Measurements from ENCODE around the gene CAMSAP1.

DNA sequence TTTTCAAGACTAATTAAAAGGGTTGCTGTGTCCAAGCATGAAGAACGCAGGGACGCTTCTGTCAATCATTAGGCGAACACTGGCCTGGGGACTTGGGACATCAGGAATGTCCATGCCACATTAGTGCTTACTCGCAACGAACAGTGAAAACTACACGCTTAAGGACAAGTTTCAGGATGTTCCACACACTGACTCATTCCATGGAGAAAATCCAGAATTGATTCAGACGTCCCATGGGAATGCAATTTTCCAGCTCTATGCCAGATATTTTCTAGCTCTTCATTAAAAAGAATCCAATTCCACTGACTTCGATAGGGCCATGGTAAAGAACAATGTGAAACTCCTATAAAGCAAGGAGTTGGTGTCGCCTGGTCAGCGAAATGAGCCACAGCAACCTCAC lies 98.2 kb downstream of the CAMSAP1 start:
- TF ChIP-seq, protein P1, sequence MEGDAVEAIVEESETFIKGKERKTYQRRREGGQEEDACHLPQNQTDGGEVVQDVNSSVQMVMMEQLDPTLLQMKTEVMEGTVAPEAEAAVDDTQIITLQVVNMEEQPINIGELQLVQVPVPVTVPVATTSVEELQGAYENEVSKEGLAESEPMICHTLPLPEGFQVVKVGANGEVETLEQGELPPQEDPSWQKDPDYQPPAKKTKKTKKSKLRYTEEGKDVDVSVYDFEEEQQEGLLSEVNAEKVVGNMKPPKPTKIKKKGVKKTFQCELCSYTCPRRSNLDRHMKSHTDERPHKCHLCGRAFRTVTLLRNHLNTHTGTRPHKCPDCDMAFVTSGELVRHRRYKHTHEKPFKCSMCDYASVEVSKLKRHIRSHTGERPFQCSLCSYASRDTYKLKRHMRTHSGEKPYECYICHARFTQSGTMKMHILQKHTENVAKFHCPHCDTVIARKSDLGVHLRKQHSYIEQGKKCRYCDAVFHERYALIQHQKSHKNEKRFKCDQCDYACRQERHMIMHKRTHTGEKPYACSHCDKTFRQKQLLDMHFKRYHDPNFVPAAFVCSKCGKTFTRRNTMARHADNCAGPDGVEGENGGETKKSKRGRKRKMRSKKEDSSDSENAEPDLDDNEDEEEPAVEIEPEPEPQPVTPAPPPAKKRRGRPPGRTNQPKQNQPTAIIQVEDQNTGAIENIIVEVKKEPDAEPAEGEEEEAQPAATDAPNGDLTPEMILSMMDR (conservative IDR thresholded peaks at IDR 0.05; ENCODE audit: low read length), result no peak
- TF ChIP-seq EZH2phosphoT487 (IDR thresholded peaks at IDR 0.05; ENCODE audit: borderline replicate concordance, low read depth, low read length), result no peak

Measured in OCI-LY7 (cell line).